Gastroesophageal sphincter (tissue), 4 donors: ENCODE measurements around the gene FREM1. TPM values are rescaled to one million over a fixed set of nuclear protein-coding genes. Genes with fewer than 3 reads are reported as not detected.

ENCODE experiments used
- ATAC-seq: fragments of 150-250 bp; one replicate; pipeline ENCODE4 v1.9.1; 2016; ENCODE audit warnings: mild to moderate bottlenecking, moderate library complexity
- H3K27ac ChIP-seq, 4 donors: fragments of 200-600 bp; sonication (generic) in 3 of 4; 1 replicate in 3 of 4; 2 replicates in 1 of 4; pipeline ENCODE4 v1.5.1; 2016 to 2019
- H3K27me3 ChIP-seq: fragments of 200-600 bp; sonication (generic); one replicate; pipeline ENCODE4 v1.5.1; 2019
- H3K36me3 ChIP-seq, 2 donors: fragments of 200-600 bp; sonication (generic); one replicate each; pipeline ENCODE4 v1.5.1; 2019; ENCODE audit warnings: control low read depth in 1 of 2
- H3K4me1 ChIP-seq, 3 donors: fragments of 200-600 bp; sonication (generic); 1 replicate in 2 of 3; 2 replicates in 1 of 3; pipeline ENCODE4 v1.5.1; 2016 to 2019; ENCODE audit warnings: control low read depth in 2 of 3
- H3K4me3 ChIP-seq, 2 donors: fragments of 200-600 bp; sonication (generic); one replicate each; pipeline ENCODE4 v1.5.1; 2019; ENCODE audit warnings: mild to moderate bottlenecking in 1 of 2, moderate library complexity in 1 of 2
- H3K9me3 ChIP-seq, 3 donors: fragments of 200-600 bp; sonication (generic); one replicate each; pipeline ENCODE4 v1.5.1; 2017 to 2019; ENCODE audit warnings: control low read depth in 2 of 3
- EP300 ChIP-seq: sonication (generic); formaldehyde crosslinking; IDR thresholded peaks from one replicate; pipeline ENCODE4 v1.6.1; 2017; ENCODE audit warnings: antibody characterized with exemption, mild to moderate bottlenecking
- POLR2A ChIP-seq, 2 donors: fragments of 450-650 bp; IDR thresholded peaks; one replicate each; pipeline ENCODE4 v1.6.1; 2017; ENCODE audit warnings: antibody characterized with exemption in 2 of 2, mild to moderate bottlenecking in 2 of 2, moderate library complexity in 1 of 2
- POLR2AphosphoS5 ChIP-seq: sonication (generic); formaldehyde crosslinking; IDR thresholded peaks from one replicate; pipeline ENCODE4 v1.6.1; 2017; ENCODE audit warnings: antibody characterized with exemption
- WGBS, 2 donors: methylation state at CpG; one replicate each; pipeline ENCODE4 v1.1.5; 2018; ENCODE audit warnings: low coverage in 1 of 2; 5-methylcytosine and 5-hydroxymethylcytosine counted together
- total RNA-seq, 4 donors: library from RNA; depleted of rRNA; stranded (reverse); fragments of >200 nt; gene quantifications; one replicate each; pipeline ENCODE4 v1.1.0, GENCODE V29; 2016
- TF ChIP-seq, protein P1 (sequence below), 4 experiments: fragments of 200-600 bp in 2 of 4; fragments of 450-650 bp in 2 of 4; sonication (generic) in 1 of 4; IDR thresholded peaks; one replicate each; pipeline ENCODE4 v1.5.1; 2017 to 2019; ENCODE audit warnings: antibody characterized with exemption in 4 of 4, mild to moderate bottlenecking in 2 of 4, moderate library complexity in 2 of 4

FREM1 gene
- total RNA-seq, 4 donors from 2014 or later: 0.59 to 4.8 (median 2.7) TPM

DNA sequence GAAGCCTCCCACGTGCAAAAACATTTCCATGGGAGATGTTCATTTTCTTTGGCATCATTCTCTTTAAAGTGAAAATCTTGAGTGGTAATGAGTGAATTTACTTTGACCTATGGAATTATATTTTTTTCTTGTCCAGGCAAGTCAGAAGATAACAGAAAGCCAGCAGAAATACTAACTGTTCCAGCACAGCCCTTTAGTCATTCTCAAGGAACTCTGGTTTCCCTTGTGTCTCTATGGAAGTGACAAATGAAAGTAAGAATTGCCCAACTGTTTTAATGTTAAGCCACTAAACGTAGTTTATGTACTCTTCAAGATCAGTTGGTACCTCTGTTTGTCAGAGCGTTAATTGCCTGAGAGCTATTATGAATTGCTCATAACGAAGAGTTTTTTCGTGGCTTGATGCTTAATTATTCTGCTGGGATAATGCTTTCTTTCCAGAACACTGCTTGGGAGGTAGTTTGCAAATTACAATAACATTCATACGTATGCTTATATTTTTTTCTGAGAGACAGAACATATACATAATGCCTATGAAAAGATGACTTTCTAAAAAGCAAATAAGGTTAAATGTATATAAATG, 103.2 kb downstream of the FREM1 start:
- Histone ChIP-seq H3K27me3 (no peaks in the 10 kb centered on the region), H3K36me3 (no peaks in the 10 kb centered on the region), H3K4me3 (no peak overlapping the region), H3K27ac (no peak overlapping the region), H3K4me1 (no peaks in the 10 kb centered on the region), H3K9me3 (no peaks in the 10 kb centered on the region)
- 67 to 78% methylated on average over 6 of the region's 6 CpGs for WGBS, 2 donors
- no peak for ATAC-seq
- TF ChIP-seq POLR2A (IDR thresholded peaks at IDR 0.05) (no peak), EP300 (no peak), POLR2AphosphoS5 (no peak)
- TF ChIP-seq, protein P1, sequence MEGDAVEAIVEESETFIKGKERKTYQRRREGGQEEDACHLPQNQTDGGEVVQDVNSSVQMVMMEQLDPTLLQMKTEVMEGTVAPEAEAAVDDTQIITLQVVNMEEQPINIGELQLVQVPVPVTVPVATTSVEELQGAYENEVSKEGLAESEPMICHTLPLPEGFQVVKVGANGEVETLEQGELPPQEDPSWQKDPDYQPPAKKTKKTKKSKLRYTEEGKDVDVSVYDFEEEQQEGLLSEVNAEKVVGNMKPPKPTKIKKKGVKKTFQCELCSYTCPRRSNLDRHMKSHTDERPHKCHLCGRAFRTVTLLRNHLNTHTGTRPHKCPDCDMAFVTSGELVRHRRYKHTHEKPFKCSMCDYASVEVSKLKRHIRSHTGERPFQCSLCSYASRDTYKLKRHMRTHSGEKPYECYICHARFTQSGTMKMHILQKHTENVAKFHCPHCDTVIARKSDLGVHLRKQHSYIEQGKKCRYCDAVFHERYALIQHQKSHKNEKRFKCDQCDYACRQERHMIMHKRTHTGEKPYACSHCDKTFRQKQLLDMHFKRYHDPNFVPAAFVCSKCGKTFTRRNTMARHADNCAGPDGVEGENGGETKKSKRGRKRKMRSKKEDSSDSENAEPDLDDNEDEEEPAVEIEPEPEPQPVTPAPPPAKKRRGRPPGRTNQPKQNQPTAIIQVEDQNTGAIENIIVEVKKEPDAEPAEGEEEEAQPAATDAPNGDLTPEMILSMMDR (IDR thresholded peaks at IDR 0.05): no peak

DNA sequence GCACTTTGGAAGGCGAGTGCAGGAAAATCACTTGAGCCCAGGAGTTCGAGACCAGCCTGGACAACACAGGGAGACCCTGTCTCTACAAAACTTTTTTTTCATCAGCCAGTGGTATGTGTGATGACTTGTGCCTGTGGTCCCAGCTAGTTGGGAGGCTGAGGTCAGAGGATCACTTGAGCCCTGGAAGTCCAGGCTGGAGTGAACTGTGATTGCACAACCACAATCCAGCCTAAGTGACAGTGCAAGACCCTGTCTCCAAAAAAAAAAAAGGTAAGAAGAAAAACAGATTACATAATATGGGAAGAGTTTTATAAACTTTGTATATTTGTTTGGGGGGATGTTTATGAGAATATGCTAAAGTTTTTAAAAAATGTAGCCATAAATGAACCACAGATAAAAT, 111.2 kb downstream of the FREM1 start:
- H3K4me1 ChIP-seq: no peaks in the 10 kb centered on the region
- no peaks in the 10 kb centered on the region for H3K9me3 ChIP-seq
- no peak for ATAC-seq
- TF ChIP-seq POLR2A (IDR thresholded peaks at IDR 0.05) (no peak), POLR2AphosphoS5 (no peak), EP300 (no peak)
- TF ChIP-seq, protein P1 (IDR thresholded peaks at IDR 0.05): no peak
- no peak overlapping the region for H3K4me3 ChIP-seq
- 80% methylated on average over 1 of the region's 2 CpGs; no CpG with 5 or more reads in 1 of the 2 donors for WGBS, 2 donors
- H3K27ac ChIP-seq: no peak overlapping the region
- H3K27me3 ChIP-seq: no peaks in the 10 kb centered on the region
- no peaks in the 10 kb centered on the region for H3K36me3 ChIP-seq

DNA sequence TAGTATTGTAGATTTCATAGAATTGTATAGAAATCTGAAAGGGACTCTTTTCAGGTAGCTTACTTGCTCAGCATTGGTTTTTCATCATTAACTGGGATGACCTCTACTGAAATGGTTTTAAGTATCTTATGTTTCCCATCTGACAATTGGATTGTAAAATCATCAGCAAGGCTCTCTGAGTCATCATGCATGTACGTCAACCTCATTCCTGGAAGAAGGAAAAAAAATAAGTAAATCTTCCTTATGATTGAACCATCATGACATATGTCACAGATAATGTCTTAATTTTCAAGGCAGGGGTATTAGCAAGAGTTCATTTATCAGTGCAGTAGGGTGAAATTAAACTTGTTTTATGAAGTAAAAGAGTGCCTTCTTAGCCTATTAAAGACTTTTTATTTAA, 112.8 kb downstream of the FREM1 start:
- no peak for ATAC-seq
- Histone ChIP-seq H3K27ac (no peak overlapping the region), H3K27me3 (no peaks in the 10 kb centered on the region), H3K9me3 (no peaks in the 10 kb centered on the region), H3K4me3 (no peak overlapping the region), H3K4me1 (no peaks in the 10 kb centered on the region), H3K36me3 (no peaks in the 10 kb centered on the region)
- WGBS, 2 donors: 61 to 71% methylated on average over 1 of the region's 1 CpG
- TF ChIP-seq POLR2AphosphoS5 (no peak), EP300 (no peak), POLR2A (IDR thresholded peaks at IDR 0.05) (no peak)
- TF ChIP-seq, protein P1 (IDR thresholded peaks at IDR 0.05): no peak

DNA sequence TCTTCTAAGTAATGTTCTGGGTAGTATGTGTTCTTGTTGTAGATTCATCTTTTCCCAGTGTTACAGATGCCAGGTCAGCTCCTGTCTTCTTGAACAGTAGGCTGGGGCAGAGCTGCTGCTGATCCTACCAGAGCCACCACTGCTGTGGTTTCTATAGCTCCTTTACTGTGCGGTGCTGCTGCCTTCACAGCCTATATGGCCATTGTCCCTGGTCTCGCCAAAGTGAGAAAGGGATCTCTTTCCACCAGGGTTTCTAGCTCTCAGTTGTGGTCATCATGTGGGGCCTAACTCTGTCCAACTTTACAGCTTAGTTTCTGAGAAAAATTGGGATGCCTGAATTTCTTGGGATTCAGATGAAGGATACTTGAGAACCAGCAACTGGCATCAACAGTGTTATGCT, 116.8 kb downstream of the FREM1 start:
- TF ChIP-seq POLR2AphosphoS5: no peak
- TF ChIP-seq POLR2A (IDR thresholded peaks at IDR 0.05): no peak
- TF ChIP-seq EP300: no peak
- TF ChIP-seq, protein P1 (IDR thresholded peaks at IDR 0.05): no peak
- Histone ChIP-seq H3K9me3 (no peaks in the 10 kb centered on the region), H3K4me1 (no peaks in the 10 kb centered on the region), H3K4me3 (no peak overlapping the region), H3K27me3 (no peaks in the 10 kb centered on the region), H3K27ac (no peak overlapping the region), H3K36me3 (no peaks in the 10 kb centered on the region)
- ATAC-seq: no peak
- 100% methylated on average over 1 to 2 of the region's 2 CpGs for WGBS, 2 donors

DNA sequence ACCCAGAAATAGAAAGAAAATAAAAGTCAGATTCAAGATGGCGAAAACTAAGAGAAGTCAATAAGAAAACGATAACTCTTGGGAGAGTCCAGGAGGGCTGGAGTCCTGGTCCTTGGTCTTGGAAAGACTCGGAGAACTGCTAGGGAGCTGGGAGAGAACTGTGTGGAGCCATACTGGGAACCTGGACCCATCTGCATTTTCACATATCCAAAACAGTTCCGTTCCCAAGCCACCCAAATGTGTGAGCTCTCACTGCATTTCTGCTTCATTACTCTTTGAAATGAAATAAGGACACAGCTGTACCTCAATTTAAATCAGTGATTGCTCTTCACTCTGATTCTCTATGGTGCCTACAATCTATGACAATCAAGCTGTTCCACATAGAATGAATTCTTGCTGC, 119.6 kb downstream of the FREM1 start:
- Histone ChIP-seq H3K27ac (no peak overlapping the region), H3K27me3 (no peaks in the 10 kb centered on the region), H3K4me1 (no peaks in the 10 kb centered on the region), H3K4me3 (no peak overlapping the region), H3K9me3 (no peaks in the 10 kb centered on the region), H3K36me3 (no peaks in the 10 kb centered on the region)
- TF ChIP-seq POLR2AphosphoS5 (no peak), POLR2A (IDR thresholded peaks at IDR 0.05) (no peak), EP300 (no peak)
- TF ChIP-seq, protein P1 (IDR thresholded peaks at IDR 0.05): no peak
- ATAC-seq: no peak
- 82% methylated on average over 4 of the region's 4 CpGs; no CpG with 5 or more reads in 1 of the 2 donors for WGBS, 2 donors
